Glutamatergic neuron (in vitro differentiated cells): ENCODE measurements around the gene TMEM258. TPM values are rescaled to one million over a fixed set of nuclear protein-coding genes. Genes with fewer than 3 reads are reported as not detected.

ENCODE experiments used
- DNase-seq: peaks from one replicate; pipeline ENCODE4 v3.0.0; 2022
- H3K27ac Mint-ChIP-seq: one replicate; pipeline ENCODE4 v1.8.0; 2020; ENCODE audit warnings: mild to moderate bottlenecking, mixed read lengths, inconsistent platforms; ENCODE audit not compliant: unreplicated experiment
- H3K27me3 Mint-ChIP-seq: one replicate; pipeline ENCODE4 v1.8.0; 2020; ENCODE audit warnings: mild to moderate bottlenecking, moderate library complexity, mixed read lengths, inconsistent platforms; ENCODE audit not compliant: unreplicated experiment
- H3K36me3 Mint-ChIP-seq: one replicate; pipeline ENCODE4 v1.8.0; 2020; ENCODE audit warnings: mild to moderate bottlenecking, mixed read lengths, inconsistent platforms; ENCODE audit not compliant: unreplicated experiment
- H3K4me1 Mint-ChIP-seq: one replicate; pipeline ENCODE4 v1.8.0; 2020; ENCODE audit warnings: mild to moderate bottlenecking, low read depth, mixed read lengths, inconsistent platforms; ENCODE audit not compliant: unreplicated experiment
- H3K4me3 Mint-ChIP-seq: one replicate; pipeline ENCODE4 v1.8.0; 2020; ENCODE audit warnings: mild to moderate bottlenecking, mixed read lengths, inconsistent platforms; ENCODE audit not compliant: unreplicated experiment
- H3K9me3 Mint-ChIP-seq: one replicate; pipeline ENCODE4 v1.8.0; 2020; ENCODE audit warnings: mild to moderate bottlenecking, moderate library complexity, mixed read lengths, inconsistent platforms; ENCODE audit not compliant: unreplicated experiment
- total RNA-seq: library from RNA; stranded (reverse); fragmentation: NEBNext Ultra II Directional; extraction: Animal tissue kit (Norgen Biotek cat#: 25700); gene quantifications from one replicate; pipeline ENCODE4 v1.2.1, GENCODE V29; 2021; ENCODE audit not compliant: unreplicated experiment
- TF ChIP-seq, protein P1 (sequence below): fragments of 200-600 bp; sonication (generic); IDR thresholded peaks from one replicate; pipeline ENCODE4 v1.5.0; 2021; ENCODE audit not compliant: partially characterized antibody, unreplicated experiment

TMEM258 gene
- total RNA-seq, 1 donor from 2014 or later = 82.7 TPM

DNA sequence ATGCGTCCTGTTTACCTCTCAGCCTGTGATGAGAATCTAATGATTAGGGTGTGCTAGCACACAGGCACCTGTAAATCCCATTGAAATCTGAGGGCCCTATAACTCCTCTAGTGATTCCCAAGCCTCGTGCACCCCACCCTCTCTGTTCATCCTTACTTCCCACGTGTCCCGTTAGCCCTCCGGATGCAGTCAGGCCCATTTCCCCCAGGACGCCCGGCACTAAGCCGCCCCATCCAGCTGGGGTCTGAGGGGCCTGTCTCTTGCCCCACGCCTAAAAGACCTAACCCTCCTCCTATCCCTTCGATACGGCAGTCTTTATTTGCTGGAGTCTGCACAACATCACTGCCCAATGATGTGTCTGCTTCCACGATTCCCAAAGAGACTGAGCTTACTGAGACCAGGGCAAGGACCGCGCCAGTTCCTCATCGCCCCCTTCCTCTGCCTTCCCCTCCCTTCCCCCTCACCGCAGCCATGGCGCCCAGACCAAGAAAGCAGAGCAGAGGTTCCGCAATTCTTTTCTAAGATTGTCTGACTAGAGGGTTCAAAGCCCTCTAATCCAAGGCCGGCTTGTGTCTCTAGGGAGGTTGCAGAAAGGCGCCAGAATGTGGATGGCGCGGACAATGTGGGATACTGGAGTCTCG is 34.7 kb upstream of the TMEM258 start:
- Mint-ChIP-seq H3K27me3 (peaks cover 23% of the 10 kb centered on the region), H3K36me3 (no peaks in the 10 kb centered on the region), H3K9me3 (peaks cover 18% of the 10 kb centered on the region), H3K27ac (peak overlapping the region; percentile 99), H3K4me1 (peaks cover 33% of the 10 kb centered on the region), H3K4me3 (peak overlapping the region; percentile 95)
- DNase-seq = peak; percentile 49
- TF ChIP-seq, protein P1, sequence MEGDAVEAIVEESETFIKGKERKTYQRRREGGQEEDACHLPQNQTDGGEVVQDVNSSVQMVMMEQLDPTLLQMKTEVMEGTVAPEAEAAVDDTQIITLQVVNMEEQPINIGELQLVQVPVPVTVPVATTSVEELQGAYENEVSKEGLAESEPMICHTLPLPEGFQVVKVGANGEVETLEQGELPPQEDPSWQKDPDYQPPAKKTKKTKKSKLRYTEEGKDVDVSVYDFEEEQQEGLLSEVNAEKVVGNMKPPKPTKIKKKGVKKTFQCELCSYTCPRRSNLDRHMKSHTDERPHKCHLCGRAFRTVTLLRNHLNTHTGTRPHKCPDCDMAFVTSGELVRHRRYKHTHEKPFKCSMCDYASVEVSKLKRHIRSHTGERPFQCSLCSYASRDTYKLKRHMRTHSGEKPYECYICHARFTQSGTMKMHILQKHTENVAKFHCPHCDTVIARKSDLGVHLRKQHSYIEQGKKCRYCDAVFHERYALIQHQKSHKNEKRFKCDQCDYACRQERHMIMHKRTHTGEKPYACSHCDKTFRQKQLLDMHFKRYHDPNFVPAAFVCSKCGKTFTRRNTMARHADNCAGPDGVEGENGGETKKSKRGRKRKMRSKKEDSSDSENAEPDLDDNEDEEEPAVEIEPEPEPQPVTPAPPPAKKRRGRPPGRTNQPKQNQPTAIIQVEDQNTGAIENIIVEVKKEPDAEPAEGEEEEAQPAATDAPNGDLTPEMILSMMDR = peak; percentile 23

DNA sequence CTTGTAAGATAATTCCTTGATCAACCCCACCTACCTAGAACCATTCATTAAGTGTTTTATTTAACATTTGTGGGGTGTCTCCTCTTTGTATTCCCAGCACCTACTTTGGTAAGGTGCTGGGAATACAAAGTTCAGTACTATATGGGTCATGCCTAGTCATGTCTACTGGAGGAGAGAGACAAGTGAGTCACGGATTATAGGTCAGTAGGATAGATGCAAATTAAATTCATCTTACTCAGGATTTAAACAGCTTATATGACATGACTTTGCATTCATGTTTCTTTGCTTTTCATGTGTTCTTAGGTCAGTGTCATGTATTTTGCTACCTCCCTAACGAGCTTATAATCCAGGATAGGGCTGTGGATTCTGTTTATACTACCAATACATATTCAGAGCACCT is 27.8 kb upstream of the TMEM258 start:
- Mint-ChIP-seq H3K9me3 (peaks cover 12% of the 10 kb centered on the region), H3K4me3 (no peak overlapping the region), H3K4me1 (peaks cover 7% of the 10 kb centered on the region), H3K27me3 (peaks cover 7% of the 10 kb centered on the region), H3K27ac (no peak overlapping the region), H3K36me3 (no peaks in the 10 kb centered on the region)
- DNase-seq = no peak
- TF ChIP-seq, protein P1 = no peak

DNA sequence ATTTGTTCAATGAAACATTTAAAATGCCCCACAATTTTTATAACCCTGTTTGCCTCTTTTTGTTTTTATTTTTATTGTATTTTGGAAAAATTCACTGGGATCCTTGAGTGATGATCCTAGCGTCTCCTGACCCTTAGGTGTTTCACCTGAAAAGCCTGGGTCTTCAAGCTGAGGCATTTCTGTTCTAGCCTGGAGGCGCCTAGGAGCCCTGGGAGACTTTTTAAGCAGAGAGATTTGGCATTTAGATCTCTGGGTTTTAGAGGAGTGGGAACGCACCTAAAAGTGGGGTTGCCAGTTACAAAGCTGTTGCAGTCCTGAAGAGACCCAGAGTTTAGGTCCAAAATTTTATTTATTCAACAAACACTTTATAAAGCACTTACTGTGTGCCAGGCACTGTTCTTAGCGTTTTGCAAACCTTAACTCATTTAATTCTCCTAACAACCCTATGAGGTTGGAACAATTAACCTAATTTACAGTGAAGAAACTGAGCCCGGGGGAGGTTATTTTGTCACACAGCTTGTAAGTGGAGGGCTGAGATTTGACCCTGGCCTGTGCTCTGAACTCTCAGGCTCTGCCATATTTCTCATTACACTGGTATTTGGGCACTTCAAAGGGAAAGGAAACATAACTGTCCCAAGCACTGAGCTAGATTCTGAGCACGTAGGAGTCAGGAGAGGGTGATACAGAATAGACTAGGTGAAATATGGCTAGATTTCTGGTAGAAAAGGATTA is 25.2 kb upstream of the TMEM258 start:
- H3K27me3 Mint-ChIP-seq = peaks cover 11% of the 10 kb centered on the region
- peak overlapping the region; percentile 60 for H3K27ac Mint-ChIP-seq
- peaks cover 4% of the 10 kb centered on the region for H3K36me3 Mint-ChIP-seq
- peak overlapping the region; percentile 81 for H3K4me3 Mint-ChIP-seq
- TF ChIP-seq, protein P1 = no peak
- H3K9me3 Mint-ChIP-seq = peaks cover 14% of the 10 kb centered on the region
- DNase-seq = no peak
- peaks cover 16% of the 10 kb centered on the region for H3K4me1 Mint-ChIP-seq

- H3K36me3 Mint-ChIP-seq = peaks cover 4% of the 10 kb centered on the region
- peaks cover 11% of the 10 kb centered on the region for H3K27me3 Mint-ChIP-seq
- H3K4me1 Mint-ChIP-seq = peaks cover 16% of the 10 kb centered on the region
- peak within 1 kb of the TSS; percentile 99 for H3K27ac Mint-ChIP-seq
- peak; percentile 97 for DNase-seq
- peaks cover 16% of the 10 kb centered on the region for H3K9me3 Mint-ChIP-seq
- TF ChIP-seq, protein P1 = peak; percentile 64
- H3K4me3 Mint-ChIP-seq = peak within 1 kb of the TSS; percentile 99
These were observed 24.5 kb upstream of the TMEM258 start, which contains the start of gene FADS1 for GRCh38 chr11:61816736-61817455. Gene FADS1 (minus strand): TSS chr11:61817003. CDS start chr11:61816929, 74 bp downstream.
